ENCODE measurements around the gene CAPN2. TPM values are rescaled to one million over a fixed set of nuclear protein-coding genes. Genes with fewer than 3 reads are reported as not detected.
"Not testable (repeated sequence)": the region's sequence is repeated elsewhere in the genome, so short reads cannot be mapped to it uniquely, and the experiment has no call there.

Gene CAPN2
- polyA plus RNA-seq, 4 donors: 47.0 to 115 (median 68.8) TPM

DNA sequence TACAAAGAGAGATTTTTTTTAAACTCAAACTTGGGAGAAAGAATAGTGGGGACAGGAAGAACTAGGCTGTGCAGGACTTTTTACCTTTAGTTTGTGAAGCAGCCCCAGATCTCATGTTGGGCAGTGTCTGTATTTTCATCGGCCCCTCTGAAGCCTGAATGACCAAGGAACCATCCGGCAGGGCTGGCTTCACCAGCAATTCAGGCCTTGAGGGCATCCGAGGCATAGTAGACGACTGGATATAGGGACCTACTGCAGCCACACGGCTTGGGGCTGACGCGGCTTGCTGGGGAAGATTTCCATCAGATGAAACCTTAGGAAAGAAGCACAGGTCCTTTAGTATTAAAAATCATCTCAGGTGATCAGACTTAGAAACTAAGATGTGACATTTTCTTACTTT lies 89.7 kb downstream of the CAPN2 start:
- 94 to 95% (median 95%) methylated on average over 7 of the region's 7 CpGs for WGBS, 3 donors
- no peaks in the 10 kb centered on the region for H3K4me1 ChIP-seq (ENCODE audit: control insufficient read depth in 3 of 3, insufficient read depth in 2 of 3, low read depth in 1 of 3, low read length in 2 of 3)
- FAIRE-seq (no peak), DNase-seq (no peak)
- H3K4me3 ChIP-seq (ENCODE audit: low read depth in 1 of 3, low read length in 3 of 3): no peak overlapping the region
- H3K27ac ChIP-seq (ENCODE audit: low read depth in 1 of 3, low read length in 2 of 3): no peak overlapping the region
- H3K27me3 ChIP-seq (ENCODE audit: control insufficient read depth in 3 of 3, insufficient read depth in 3 of 3, low read length in 3 of 3): no peaks in the 10 kb centered on the region
- H3K9me3 ChIP-seq (ENCODE audit: control insufficient read depth in 2 of 2, insufficient read depth in 1 of 2, low read depth in 1 of 2, low read length in 1 of 2): no peaks in the 10 kb centered on the region
- peaks cover 15 to 36% (median 26%) of the 10 kb centered on the region in 3 donors for H3K36me3 ChIP-seq (ENCODE audit: control insufficient read depth in 3 of 3, insufficient read depth in 2 of 3, low read depth in 1 of 3, low read length in 3 of 3)

DNA sequence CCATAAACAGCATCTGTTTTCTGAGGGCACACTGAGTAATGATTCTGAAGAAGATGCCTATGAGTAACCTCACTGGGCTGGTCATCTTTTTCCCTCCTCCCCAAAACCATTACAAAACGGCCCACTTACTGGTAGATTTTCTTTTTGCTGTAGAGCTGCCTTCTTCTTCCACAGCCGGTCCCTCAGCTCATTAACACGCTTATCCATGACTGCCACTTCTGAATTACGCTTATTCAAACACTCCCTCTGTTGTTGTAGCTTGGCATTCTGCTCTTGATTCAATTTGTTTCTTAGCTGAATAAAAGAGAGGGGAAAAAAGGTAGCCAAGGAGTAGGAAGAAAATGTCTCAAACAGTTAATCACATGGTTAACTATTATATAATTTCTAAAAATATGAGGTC lies 90.3 kb downstream of the CAPN2 start:
- no peaks in the 10 kb centered on the region for H3K4me1 ChIP-seq (ENCODE audit: control insufficient read depth in 3 of 3, insufficient read depth in 2 of 3, low read depth in 1 of 3, low read length in 2 of 3)
- no peak overlapping the region for H3K4me3 ChIP-seq (ENCODE audit: low read depth in 1 of 3, low read length in 3 of 3)
- no peaks in the 10 kb centered on the region for H3K27me3 ChIP-seq (ENCODE audit: control insufficient read depth in 3 of 3, insufficient read depth in 3 of 3, low read length in 3 of 3)
- WGBS, 3 donors: 90 to 93% (median 91%) methylated on average over 4 of the region's 4 CpGs
- no peak overlapping the region for H3K27ac ChIP-seq (ENCODE audit: low read depth in 1 of 3, low read length in 2 of 3)
- H3K9me3 ChIP-seq (ENCODE audit: control insufficient read depth in 2 of 2, insufficient read depth in 1 of 2, low read depth in 1 of 2, low read length in 1 of 2): no peaks in the 10 kb centered on the region
- no peak for FAIRE-seq
- peaks cover 15 to 32% (median 26%) of the 10 kb centered on the region in 3 donors for H3K36me3 ChIP-seq (ENCODE audit: control insufficient read depth in 3 of 3, insufficient read depth in 2 of 3, low read depth in 1 of 3, low read length in 3 of 3)
- no peak for DNase-seq

DNA sequence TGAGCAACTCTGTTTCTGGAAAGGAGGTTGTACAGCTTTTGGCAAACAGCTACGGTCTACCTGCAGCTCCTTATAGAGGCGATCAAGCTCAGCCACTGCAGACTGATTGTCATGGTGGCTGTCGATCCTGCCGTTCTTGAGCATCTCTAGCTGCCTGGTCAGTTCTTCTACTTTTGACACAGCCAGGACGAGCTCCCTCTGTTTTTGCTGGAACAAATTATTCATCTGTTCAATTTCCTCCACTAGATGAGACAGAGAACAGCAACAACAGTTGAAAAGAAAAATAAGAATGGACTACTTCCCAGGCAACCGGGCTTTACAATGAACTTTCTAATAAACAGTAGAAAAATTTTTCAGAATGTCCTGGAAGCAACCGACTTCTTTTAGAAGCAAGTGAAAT lies 90.9 kb downstream of the CAPN2 start:
- no peak for FAIRE-seq
- WGBS, 3 donors: 91 to 96% (median 95%) methylated on average over 7 of the region's 7 CpGs

DNA sequence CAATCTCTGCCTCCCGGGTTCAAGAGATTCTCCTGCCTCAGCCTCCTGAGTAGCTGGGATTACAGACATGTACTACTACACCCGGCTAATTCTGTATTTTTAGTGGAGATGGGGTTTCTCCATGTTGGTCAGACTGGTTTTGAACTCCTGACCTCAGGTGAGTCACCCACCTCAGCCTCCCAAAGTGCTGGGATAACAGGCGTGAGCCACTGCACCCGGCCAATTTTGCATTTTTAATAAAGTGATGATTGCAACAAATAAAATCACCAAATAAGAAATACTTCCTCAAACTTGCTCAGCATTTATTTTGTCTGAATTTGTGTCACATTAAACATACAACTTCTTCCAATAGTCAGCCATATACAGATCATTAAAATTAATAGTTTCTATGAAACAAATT lies 97.6 kb downstream of the CAPN2 start:
- not testable (repeated sequence) for H3K27ac ChIP-seq (ENCODE audit: low read depth in 1 of 3, low read length in 2 of 3); FAIRE-seq; H3K4me3 ChIP-seq (ENCODE audit: low read depth in 1 of 3, low read length in 3 of 3); H3K27me3 ChIP-seq (ENCODE audit: control insufficient read depth in 3 of 3, insufficient read depth in 3 of 3, low read length in 3 of 3); H3K9me3 ChIP-seq (ENCODE audit: control insufficient read depth in 2 of 2, insufficient read depth in 1 of 2, low read depth in 1 of 2, low read length in 1 of 2); DNase-seq; H3K4me1 ChIP-seq (ENCODE audit: control insufficient read depth in 3 of 3, insufficient read depth in 2 of 3, low read depth in 1 of 3, low read length in 2 of 3)
- 76 to 90% (median 81%) methylated on average over 4 of the region's 4 CpGs for WGBS, 3 donors
- peaks cover 8 to 33% (median 12%) of the 10 kb centered on the region in 3 donors for H3K36me3 ChIP-seq (ENCODE audit: control insufficient read depth in 3 of 3, insufficient read depth in 2 of 3, low read depth in 1 of 3, low read length in 3 of 3)

More for the DNA sequence above, 90.9 kb downstream of the CAPN2 start:
- Histone ChIP-seq H3K36me3 (ENCODE audit: control insufficient read depth in 3 of 3, insufficient read depth in 2 of 3, low read depth in 1 of 3, low read length in 3 of 3) (peaks cover 15 to 29% (median 23%) of the 10 kb centered on the region in 3 donors), H3K27ac (ENCODE audit: low read depth in 1 of 3, low read length in 2 of 3) (no peak overlapping the region), H3K27me3 (ENCODE audit: control insufficient read depth in 3 of 3, insufficient read depth in 3 of 3, low read length in 3 of 3) (no peaks in the 10 kb centered on the region), H3K4me1 (ENCODE audit: control insufficient read depth in 3 of 3, insufficient read depth in 2 of 3, low read depth in 1 of 3, low read length in 2 of 3) (no peaks in the 10 kb centered on the region), H3K4me3 (ENCODE audit: low read depth in 1 of 3, low read length in 3 of 3) (no peak overlapping the region), H3K9me3 (ENCODE audit: control insufficient read depth in 2 of 2, insufficient read depth in 1 of 2, low read depth in 1 of 2, low read length in 1 of 2) (no peaks in the 10 kb centered on the region)
- no peak for DNase-seq

DNA sequence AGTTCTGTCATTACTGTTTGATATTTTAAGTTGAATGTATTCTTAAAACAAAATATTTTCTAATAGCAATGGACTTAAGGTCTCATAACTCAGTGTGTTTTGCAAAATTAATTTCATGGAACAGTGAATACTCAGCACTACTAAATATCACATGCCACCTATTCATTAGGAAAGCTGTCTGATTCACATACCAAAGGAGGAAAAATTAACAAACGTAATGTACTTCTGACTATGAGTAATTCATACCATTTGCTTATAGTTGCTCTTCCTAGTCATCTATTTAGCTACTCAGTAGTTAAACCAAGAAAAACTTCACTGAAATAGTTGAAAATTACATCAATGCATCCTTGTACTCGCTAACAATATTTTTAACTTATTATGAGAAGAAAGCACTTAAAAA lies 98.2 kb downstream of the CAPN2 start:
- no peak for FAIRE-seq
- Histone ChIP-seq H3K36me3 (ENCODE audit: control insufficient read depth in 3 of 3, insufficient read depth in 2 of 3, low read depth in 1 of 3, low read length in 3 of 3) (peaks cover 8 to 33% (median 10%) of the 10 kb centered on the region in 3 donors), H3K9me3 (ENCODE audit: control insufficient read depth in 2 of 2, insufficient read depth in 1 of 2, low read depth in 1 of 2, low read length in 1 of 2) (no peaks in the 10 kb centered on the region), H3K27me3 (ENCODE audit: control insufficient read depth in 3 of 3, insufficient read depth in 3 of 3, low read length in 3 of 3) (no peaks in the 10 kb centered on the region), H3K4me3 (ENCODE audit: low read depth in 1 of 3, low read length in 3 of 3) (no peak overlapping the region), H3K4me1 (ENCODE audit: control insufficient read depth in 3 of 3, insufficient read depth in 2 of 3, low read depth in 1 of 3, low read length in 2 of 3) (no peaks in the 10 kb centered on the region), H3K27ac (ENCODE audit: low read depth in 1 of 3, low read length in 2 of 3) (no peak overlapping the region)
- DNase-seq: no peak
- WGBS, 3 donors: 81 to 91% (median 85%) methylated on average over 2 of the region's 2 CpGs

DNA sequence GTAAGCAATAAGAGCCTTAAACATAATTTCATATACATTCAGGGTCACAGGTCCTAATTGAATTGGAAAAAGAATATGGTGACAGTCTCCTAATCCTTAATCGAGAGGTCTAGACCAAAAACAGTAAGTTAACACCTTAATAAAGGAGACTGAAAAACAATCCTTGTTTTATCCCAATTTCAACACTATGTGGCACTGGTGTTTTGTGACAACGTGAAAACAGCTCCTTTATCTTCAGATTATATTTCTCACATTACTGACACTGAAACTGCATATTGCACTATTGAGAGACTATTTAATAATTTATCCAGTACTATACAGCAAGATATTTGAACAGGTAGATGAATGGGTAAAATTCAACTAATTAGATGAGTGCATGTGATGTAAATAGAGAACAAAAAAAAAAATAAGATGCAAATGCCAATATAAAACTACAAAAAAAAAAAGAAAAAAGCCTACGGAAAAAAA lies 99.3 kb downstream of the CAPN2 start:
- Histone ChIP-seq H3K27ac (ENCODE audit: low read depth in 1 of 3, low read length in 2 of 3) (no peak overlapping the region), H3K36me3 (ENCODE audit: control insufficient read depth in 3 of 3, insufficient read depth in 2 of 3, low read depth in 1 of 3, low read length in 3 of 3) (peaks cover 8 to 29% (median 13%) of the 10 kb centered on the region in 3 donors), H3K9me3 (ENCODE audit: control insufficient read depth in 2 of 2, insufficient read depth in 1 of 2, low read depth in 1 of 2, low read length in 1 of 2) (no peaks in the 10 kb centered on the region), H3K27me3 (ENCODE audit: control insufficient read depth in 3 of 3, insufficient read depth in 3 of 3, low read length in 3 of 3) (no peaks in the 10 kb centered on the region), H3K4me1 (ENCODE audit: control insufficient read depth in 3 of 3, insufficient read depth in 2 of 3, low read depth in 1 of 3, low read length in 2 of 3) (no peaks in the 10 kb centered on the region), H3K4me3 (ENCODE audit: low read depth in 1 of 3, low read length in 3 of 3) (no peak overlapping the region)
- FAIRE-seq: peak; percentile 47
- 50 to 57% (median 55%) methylated on average over 3 of the region's 3 CpGs for WGBS, 3 donors
- DNase-seq: peak; percentile 36 to 40

DNA sequence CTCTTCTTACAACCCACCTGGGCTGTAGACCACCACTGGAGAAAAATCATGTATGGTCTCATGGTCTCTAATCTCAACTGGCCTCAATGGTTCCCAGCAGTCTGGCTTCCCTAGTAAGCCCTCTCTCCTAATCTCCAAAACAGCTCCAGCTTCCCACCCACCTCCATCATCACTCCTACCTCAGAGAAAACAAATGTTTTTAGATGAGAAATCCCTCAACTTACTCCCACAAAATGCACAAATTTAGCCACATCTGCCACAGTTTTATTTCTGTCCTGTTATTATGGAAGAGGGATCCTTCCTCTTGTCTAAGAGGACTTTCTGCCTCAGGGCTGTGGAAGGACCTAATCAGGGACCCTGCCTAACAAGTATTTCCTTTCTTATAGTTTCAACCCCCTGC lies 101.3 kb downstream of the CAPN2 start:
- no peak overlapping the region for H3K4me3 ChIP-seq (ENCODE audit: low read depth in 1 of 3, low read length in 3 of 3)
- H3K36me3 ChIP-seq (ENCODE audit: control insufficient read depth in 3 of 3, insufficient read depth in 2 of 3, low read depth in 1 of 3, low read length in 3 of 3): peaks cover 8 to 38% (median 13%) of the 10 kb centered on the region in 3 donors
- DNase-seq (no peak), FAIRE-seq (no peak)
- no peaks in the 10 kb centered on the region for H3K9me3 ChIP-seq (ENCODE audit: control insufficient read depth in 2 of 2, insufficient read depth in 1 of 2, low read depth in 1 of 2, low read length in 1 of 2)
- no peaks in the 10 kb centered on the region for H3K27me3 ChIP-seq (ENCODE audit: control insufficient read depth in 3 of 3, insufficient read depth in 3 of 3, low read length in 3 of 3)
- H3K4me1 ChIP-seq (ENCODE audit: control insufficient read depth in 3 of 3, insufficient read depth in 2 of 3, low read depth in 1 of 3, low read length in 2 of 3): no peaks in the 10 kb centered on the region
- H3K27ac ChIP-seq (ENCODE audit: low read depth in 1 of 3, low read length in 2 of 3): no peak overlapping the region

DNA sequence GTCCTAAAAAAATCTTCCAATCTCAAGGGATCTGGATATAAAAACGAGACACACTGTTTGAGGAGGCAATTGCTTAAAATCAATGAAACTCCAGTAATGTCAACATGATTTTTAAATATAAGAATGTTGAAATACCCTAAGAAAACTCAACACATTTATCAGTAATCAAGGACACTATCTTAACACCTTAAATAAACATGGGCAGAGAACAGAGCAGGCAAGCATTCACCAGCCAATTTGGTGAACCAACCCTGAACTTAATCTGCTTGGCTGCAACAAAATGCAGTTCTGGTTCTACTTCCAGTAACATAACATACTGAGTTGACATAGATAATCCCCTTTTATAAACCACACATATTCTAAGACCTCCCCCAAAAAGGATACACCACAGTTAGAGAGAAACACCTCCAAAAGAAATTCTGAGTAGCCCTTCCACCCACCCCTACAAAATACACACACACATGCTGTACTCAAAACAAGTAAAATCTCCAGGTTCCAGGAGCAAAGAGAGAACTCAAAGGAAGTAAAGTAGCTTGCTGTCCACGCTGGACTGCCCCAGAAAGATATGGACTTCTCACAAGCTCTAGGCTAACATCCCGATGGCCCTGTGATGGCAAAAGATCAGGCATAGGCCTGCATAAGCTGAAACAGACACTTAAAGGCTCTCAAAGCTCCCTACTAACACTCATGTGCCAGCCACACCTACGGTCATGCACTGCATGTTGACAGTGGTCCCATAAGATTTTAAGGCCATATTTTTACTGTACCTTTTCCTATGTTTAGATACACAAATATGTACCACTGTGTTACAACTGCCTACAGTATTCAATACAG lies 102.9 kb downstream of the CAPN2 start:
- no peaks in the 10 kb centered on the region for H3K9me3 ChIP-seq (ENCODE audit: control insufficient read depth in 2 of 2, insufficient read depth in 1 of 2, low read depth in 1 of 2, low read length in 1 of 2)
- H3K4me1 ChIP-seq (ENCODE audit: control insufficient read depth in 3 of 3, insufficient read depth in 2 of 3, low read depth in 1 of 3, low read length in 2 of 3): no peaks in the 10 kb centered on the region
- DNase-seq: no peak
- H3K27me3 ChIP-seq (ENCODE audit: control insufficient read depth in 3 of 3, insufficient read depth in 3 of 3, low read length in 3 of 3): no peaks in the 10 kb centered on the region
- FAIRE-seq: no peak
- H3K27ac ChIP-seq (ENCODE audit: low read depth in 1 of 3, low read length in 2 of 3): no peak overlapping the region
- WGBS, 3 donors: 71 to 84% (median 72%) methylated on average over 4 of the region's 4 CpGs
- no peak overlapping the region for H3K4me3 ChIP-seq (ENCODE audit: low read depth in 1 of 3, low read length in 3 of 3)
- peaks cover 8 to 34% (median 16%) of the 10 kb centered on the region in 3 donors for H3K36me3 ChIP-seq (ENCODE audit: control insufficient read depth in 3 of 3, insufficient read depth in 2 of 3, low read depth in 1 of 3, low read length in 3 of 3)

Data from small intestine (tissue), 7 donors.